ENCODE results near the gene MXRA8. TPM values are rescaled to one million over a fixed set of nuclear protein-coding genes. Genes with fewer than 3 reads are reported as not detected.
A peak's percentile ranks its signal among the peaks of the same experiment; 100 is the strongest.
"Not testable (repeated sequence)": the region's sequence is repeated elsewhere in the genome, so short reads cannot be mapped to it uniquely, and the experiment has no call there.

MXRA8 gene
- total RNA-seq, 2 donors from 2014 or later: 0.42 to 1.0 TPM

- Mint-ChIP-seq H3K4me3 (peak within 1 kb of the TSS; percentile 92), H3K4me1 (peaks cover 30% of the 10 kb centered on the region), H3K36me3 (ENCODE audit: low read depth) (peaks cover 7% of the 10 kb centered on the region), H3K27me3 (no peaks in the 10 kb centered on the region), H3K27ac (peak within 1 kb of the TSS; percentile 90)
- no peaks in the 10 kb centered on the region for H3K9me3 ChIP-seq (ENCODE audit: control insufficient read depth, low read length, poor library complexity, severe bottlenecking)
- ATAC-seq: peak; percentile 96
- peak; percentile 99 for DNase-seq
Observed at GRCh38 chr1:1399187-1399871, 41.0 kb upstream of the MXRA8 start, which contains the start of gene CCNL2. Gene CCNL2, minus strand, starts transcription at chr1:1399335. Its CDS starts 29 bp downstream, at chr1:1399306.

- no peaks in the 10 kb centered on the region for H3K27me3 Mint-ChIP-seq
- DNase-seq (no peak), ATAC-seq (peak; percentile 10)
- H3K27ac Mint-ChIP-seq: peak overlapping the region; percentile 90
- H3K4me1 Mint-ChIP-seq: peaks cover 28% of the 10 kb centered on the region
- H3K9me3 ChIP-seq (ENCODE audit: control insufficient read depth, low read length, poor library complexity, severe bottlenecking): no peaks in the 10 kb centered on the region
- peak overlapping the region; percentile 92 for H3K4me3 Mint-ChIP-seq
- H3K36me3 Mint-ChIP-seq (ENCODE audit: low read depth): peaks cover 5% of the 10 kb centered on the region
Observed at GRCh38 chr1:1398677-1399186, 40.4 kb upstream of the MXRA8 start.

GRCh38 chr1:1397839-1398523 is 39.6 kb upstream of the MXRA8 start:
- Mint-ChIP-seq H3K4me3 (peak overlapping the region; percentile 92), H3K27ac (peak overlapping the region; percentile 78), H3K4me1 (peaks cover 26% of the 10 kb centered on the region), H3K36me3 (ENCODE audit: low read depth) (peaks cover 4% of the 10 kb centered on the region), H3K27me3 (no peaks in the 10 kb centered on the region)
- H3K9me3 ChIP-seq (ENCODE audit: control insufficient read depth, low read length, poor library complexity, severe bottlenecking): no peaks in the 10 kb centered on the region
- no peak for ATAC-seq
- no peak for DNase-seq

- no peaks in the 10 kb centered on the region for H3K9me3 ChIP-seq (ENCODE audit: control insufficient read depth, low read length, poor library complexity, severe bottlenecking)
- Mint-ChIP-seq H3K27me3 (no peaks in the 10 kb centered on the region), H3K27ac (peak overlapping the region; percentile 79), H3K4me1 (peaks cover 20% of the 10 kb centered on the region), H3K36me3 (ENCODE audit: low read depth) (peaks cover 4% of the 10 kb centered on the region), H3K4me3 (no peak overlapping the region)
- ATAC-seq: no peak
- no peak for DNase-seq
Observed at GRCh38 chr1:1395166-1395565, 36.8 kb upstream of the MXRA8 start.

- no peaks in the 10 kb centered on the region for H3K27me3 Mint-ChIP-seq
Observed at GRCh38 chr1:1394116-1394515, 35.8 kb upstream of the MXRA8 start.

GRCh38 chr1:1393428-1393827 is 35.1 kb upstream of the MXRA8 start:
- no peak for DNase-seq
- Mint-ChIP-seq H3K36me3 (ENCODE audit: low read depth) (peaks cover 4% of the 10 kb centered on the region), H3K27ac (peak overlapping the region; percentile 8), H3K27me3 (no peaks in the 10 kb centered on the region), H3K4me3 (no peak overlapping the region), H3K4me1 (peaks cover 18% of the 10 kb centered on the region)
- H3K9me3 ChIP-seq (ENCODE audit: control insufficient read depth, low read length, poor library complexity, severe bottlenecking): no peaks in the 10 kb centered on the region
- no peak for ATAC-seq

More at GRCh38 chr1:1394116-1394515, 35.8 kb upstream of the MXRA8 start:
- no peak for DNase-seq
- Mint-ChIP-seq H3K4me3 (peak overlapping the region; percentile 7), H3K36me3 (ENCODE audit: low read depth) (peaks cover 4% of the 10 kb centered on the region), H3K27ac (no peak overlapping the region), H3K4me1 (peaks cover 18% of the 10 kb centered on the region)
- ATAC-seq: no peak
- no peaks in the 10 kb centered on the region for H3K9me3 ChIP-seq (ENCODE audit: control insufficient read depth, low read length, poor library complexity, severe bottlenecking)

- H3K36me3 Mint-ChIP-seq (ENCODE audit: low read depth): peaks cover 4% of the 10 kb centered on the region
- peaks cover 16% of the 10 kb centered on the region for H3K4me1 Mint-ChIP-seq
- DNase-seq (no peak), ATAC-seq (no peak)
- no peaks in the 10 kb centered on the region for H3K27me3 Mint-ChIP-seq
- H3K27ac Mint-ChIP-seq: peak overlapping the region; percentile 8
- no peak overlapping the region for H3K4me3 Mint-ChIP-seq
- H3K9me3 ChIP-seq (ENCODE audit: control insufficient read depth, low read length, poor library complexity, severe bottlenecking): no peaks in the 10 kb centered on the region
Observed at GRCh38 chr1:1393014-1393413, 34.7 kb upstream of the MXRA8 start.

GRCh38 chr1:1391225-1391624 is 32.9 kb upstream of the MXRA8 start:
- DNase-seq (no peak), ATAC-seq (no peak)
- Mint-ChIP-seq H3K36me3 (ENCODE audit: low read depth) (peaks cover 4% of the 10 kb centered on the region), H3K27ac (no peak overlapping the region), H3K27me3 (no peaks in the 10 kb centered on the region), H3K4me1 (peaks cover 13% of the 10 kb centered on the region), H3K4me3 (no peak overlapping the region)
- H3K9me3 ChIP-seq (ENCODE audit: control insufficient read depth, low read length, poor library complexity, severe bottlenecking): no peaks in the 10 kb centered on the region

GRCh38 chr1:1390675-1391074 is 32.3 kb upstream of the MXRA8 start:
- Mint-ChIP-seq H3K27ac (peak overlapping the region; percentile 71), H3K4me3 (no peak overlapping the region), H3K27me3 (no peaks in the 10 kb centered on the region), H3K36me3 (ENCODE audit: low read depth) (peaks cover 4% of the 10 kb centered on the region), H3K4me1 (peaks cover 12% of the 10 kb centered on the region)
- no peaks in the 10 kb centered on the region for H3K9me3 ChIP-seq (ENCODE audit: control insufficient read depth, low read length, poor library complexity, severe bottlenecking)
- DNase-seq (no peak), ATAC-seq (no peak)

GRCh38 chr1:1388078-1388472 is 29.7 kb upstream of the MXRA8 start:
- Mint-ChIP-seq H3K4me1 (peaks cover 6% of the 10 kb centered on the region), H3K27ac (no peak overlapping the region), H3K36me3 (ENCODE audit: low read depth) (no peaks in the 10 kb centered on the region), H3K27me3 (no peaks in the 10 kb centered on the region), H3K4me3 (no peak overlapping the region)
- DNase-seq (no peak), ATAC-seq (no peak)
- H3K9me3 ChIP-seq (ENCODE audit: control insufficient read depth, low read length, poor library complexity, severe bottlenecking): no peaks in the 10 kb centered on the region

- peaks cover 6% of the 10 kb centered on the region for H3K4me1 Mint-ChIP-seq
- H3K27me3 Mint-ChIP-seq: no peaks in the 10 kb centered on the region
- H3K36me3 Mint-ChIP-seq (ENCODE audit: low read depth): no peaks in the 10 kb centered on the region
- H3K9me3 ChIP-seq (ENCODE audit: control insufficient read depth, low read length, poor library complexity, severe bottlenecking): no peaks in the 10 kb centered on the region
- H3K4me3 Mint-ChIP-seq: no peak overlapping the region
- H3K27ac Mint-ChIP-seq: no peak overlapping the region
- ATAC-seq (no peak), DNase-seq (no peak)
Observed at GRCh38 chr1:1387098-1388077, 29.0 kb upstream of the MXRA8 start.

GRCh38 chr1:1385931-1386330 is 27.6 kb upstream of the MXRA8 start:
- ATAC-seq: no peak
- Mint-ChIP-seq H3K4me3 (no peak overlapping the region), H3K36me3 (ENCODE audit: low read depth) (no peaks in the 10 kb centered on the region), H3K27ac (peak overlapping the region; percentile 16), H3K27me3 (no peaks in the 10 kb centered on the region), H3K4me1 (peaks cover 2% of the 10 kb centered on the region)
- no peak for DNase-seq
- H3K9me3 ChIP-seq (ENCODE audit: control insufficient read depth, low read length, poor library complexity, severe bottlenecking): no peaks in the 10 kb centered on the region

GRCh38 chr1:1385339-1385738 is 27.0 kb upstream of the MXRA8 start:
- not testable (repeated sequence) for H3K36me3 Mint-ChIP-seq (ENCODE audit: low read depth); H3K9me3 ChIP-seq (ENCODE audit: control insufficient read depth, low read length, poor library complexity, severe bottlenecking); DNase-seq; H3K4me3 Mint-ChIP-seq; H3K4me1 Mint-ChIP-seq; ATAC-seq; H3K27ac Mint-ChIP-seq; H3K27me3 Mint-ChIP-seq

All from T-helper 17 cell (primary cell).